CD14-positive monocyte (primary cell): ENCODE measurements around the gene TINCR. TPM values are rescaled to one million over a fixed set of nuclear protein-coding genes. Genes with fewer than 3 reads are reported as not detected.

ENCODE experiments used
- DNase-seq, 3 donors: peaks; one replicate each; pipeline ENCODE4 v3.0.0-alpha.2; 2011 to 2022
- H2AFZ ChIP-seq: 2 replicates; pipeline ENCODE4 v1.6.0; 2012; ENCODE audit warnings: mild to moderate bottlenecking, low read depth, low read length, inconsistent platforms; ENCODE audit not compliant: insufficient read depth, poor library complexity, severe bottlenecking
- H3K27ac ChIP-seq, 2 donors: 1 replicate in 1 of 2; 2 replicates in 1 of 2; pipeline ENCODE4 v1.5.1; 2012 to 2013; ENCODE audit warnings: low read length in 2 of 2, control low read depth in 1 of 2, inconsistent platforms in 1 of 2, low read depth in 1 of 2, mild to moderate bottlenecking in 1 of 2
- H3K27me3 ChIP-seq, 2 donors: one replicate each; pipeline versions ENCODE4 v1.6.0 to v1.6.1; 2011 to 2013; ENCODE audit warnings: low read length in 2 of 2; ENCODE audit not compliant: control insufficient read depth in 2 of 2, insufficient read depth in 2 of 2
- H3K36me3 ChIP-seq, 2 donors: replicated peaks in 1 of 2; 1 replicate in 1 of 2; 2 replicates in 1 of 2; pipeline versions ENCODE4 v1.5.1 to v1.6.1; 2012 to 2013; ENCODE audit warnings: low read length in 2 of 2, control low read depth in 1 of 2, inconsistent platforms in 1 of 2, mild to moderate bottlenecking in 1 of 2; ENCODE audit not compliant: insufficient read depth in 2 of 2, control insufficient read depth in 1 of 2
- H3K4me1 ChIP-seq, 2 donors: 1 replicate in 1 of 2; 2 replicates in 1 of 2; pipeline versions ENCODE4 v1.5.1 to v1.6.1; 2012 to 2013; ENCODE audit warnings: low read length in 2 of 2, control low read depth in 1 of 2, inconsistent platforms in 1 of 2, mild to moderate bottlenecking in 1 of 2, moderate library complexity in 1 of 2; ENCODE audit not compliant: insufficient read depth in 2 of 2, control insufficient read depth in 1 of 2
- H3K4me2 ChIP-seq: replicated peaks from 2 replicates; pipeline ENCODE3; 2012; ENCODE audit warnings: low read length, moderate library complexity, mild to moderate bottlenecking; ENCODE audit not compliant: poor library complexity, severe bottlenecking; ENCODE audit errors: extremely low read depth
- H3K4me3 ChIP-seq, 3 experiments: fragments of 200-600 bp in 1 of 3; sonication (generic) in 1 of 3; replicated peaks in 1 of 3; 1 replicate in 2 of 3; 2 replicates in 1 of 3; pipeline ENCODE4 v1.5.1; 2011 to 2013; ENCODE audit warnings: low read length in 3 of 3, mild to moderate bottlenecking in 3 of 3, control low read depth in 2 of 3, low read depth in 2 of 3, inconsistent platforms in 1 of 3, moderate library complexity in 1 of 3
- H3K79me2 ChIP-seq: 2 replicates; pipeline ENCODE4 v1.6.0; 2012; ENCODE audit warnings: mild to moderate bottlenecking, control low read depth, inconsistent platforms, low read length, moderate library complexity; ENCODE audit not compliant: insufficient read depth
- H3K9ac ChIP-seq: 2 replicates; pipeline ENCODE4 v1.6.0; 2017; ENCODE audit warnings: low read length, mild to moderate bottlenecking; ENCODE audit not compliant: insufficient read depth, poor library complexity, severe bottlenecking
- H3K9me3 ChIP-seq, 2 donors: replicated peaks in 1 of 2; 1 replicate in 1 of 2; 2 replicates in 1 of 2; pipeline versions ENCODE4 v1.5.1 to v1.6.1; 2012 to 2013; ENCODE audit warnings: low read length in 2 of 2, control low read depth in 1 of 2; ENCODE audit not compliant: control insufficient read depth in 1 of 2, insufficient read depth in 1 of 2
- H4K20me1 ChIP-seq: 2 replicates; pipeline ENCODE4 v1.6.0; 2012; ENCODE audit warnings: mild to moderate bottlenecking, low read length, control low read depth, moderate library complexity; ENCODE audit not compliant: insufficient read depth
- H3K27ac Mint-ChIP-seq, 7 donors: one replicate each; pipeline ENCODE4 v1.8.0; 2020; ENCODE audit warnings: mild to moderate bottlenecking in 7 of 7, mixed read lengths in 7 of 7, moderate library complexity in 6 of 7, inconsistent platforms in 2 of 7
- H3K27me3 Mint-ChIP-seq, 3 donors: one replicate each; pipeline ENCODE4 v1.8.0; 2021 to 2022; ENCODE audit warnings: low read depth in 3 of 3, mild to moderate bottlenecking in 3 of 3, mixed read lengths in 3 of 3, moderate library complexity in 3 of 3, inconsistent platforms in 1 of 3
- H3K36me3 Mint-ChIP-seq, 2 donors: one replicate each; pipeline ENCODE4 v1.8.0; 2020; ENCODE audit warnings: mixed read lengths in 2 of 2, inconsistent platforms in 1 of 2, mild to moderate bottlenecking in 1 of 2
- H3K4me1 Mint-ChIP-seq: one replicate; pipeline ENCODE4 v1.8.0; 2020; ENCODE audit warnings: mild to moderate bottlenecking, mixed read lengths
- H3K4me3 Mint-ChIP-seq, 2 donors: one replicate each; pipeline ENCODE4 v1.8.0; 2020; ENCODE audit warnings: mild to moderate bottlenecking in 2 of 2, mixed read lengths in 2 of 2, moderate library complexity in 1 of 2
- H3K9me3 Mint-ChIP-seq, 7 donors: one replicate each; pipeline ENCODE4 v1.8.0; 2020 to 2022; ENCODE audit warnings: mixed read lengths in 7 of 7, mild to moderate bottlenecking in 6 of 7, moderate library complexity in 6 of 7, inconsistent platforms in 2 of 7
- CTCF ChIP-seq: fragments of 200-600 bp; IDR thresholded peaks from one replicate; pipeline ENCODE4 v1.8.0; 2022; ENCODE audit warnings: antibody characterized with exemption, mild to moderate bottlenecking
- WGBS: methylation state at CpG from one replicate; pipeline ENCODE4 v1.1.5; 2013; ENCODE audit warnings: missing lambda C conversion rate; ENCODE audit not compliant: insufficient coverage; 5-methylcytosine and 5-hydroxymethylcytosine counted together
- intact Hi-C, 2 donors: fragments of 100-400 bp; cut with micrococcal nuclease; formaldehyde crosslinking; loops; one replicate each; pipeline versions ENCODE4 v1.15.0 to v1.15.1; 2023
- polyA plus RNA-seq, 3 donors: library from polyadenylated mRNA; depleted of rRNA in 1 of 3; unstranded in 2 of 3; stranded (reverse) in 1 of 3; fragments of 300-500 nt in 2 of 3; fragments of >200 nt in 1 of 3; fragmentation: Illumina TruSeq in 2 of 3; gene quantifications; 1 replicate in 2 of 3; 2 replicates in 1 of 3; pipeline ENCODE4 v1.2.3, GENCODE V29; 2012 to 2021

Gene TINCR
- polyA plus RNA-seq, 3 donors, result 0.11 TPM; not detected in 2

GRCh38 chr19:5590151-5590864 lies 22.6 kb upstream of the TINCR start:
- Mint-ChIP-seq H3K27ac (no peak overlapping the region), H3K9me3 (no peaks in the 10 kb centered on the region), H3K4me3 (no peak overlapping the region), H3K27me3 (peaks cover 0 to 2% (median 1%) of the 10 kb centered on the region in 3 donors), H3K36me3 (peaks cover 78 to 92% of the 10 kb centered on the region in 2 donors), H3K4me1 (peaks cover 7% of the 10 kb centered on the region)
- Histone ChIP-seq H3K4me3 (no peak overlapping the region), H3K79me2 (no peaks in the 10 kb centered on the region), H3K27me3 (no peaks in the 10 kb centered on the region), H3K4me2 (no peak overlapping the region), H3K4me1 (no peaks in the 10 kb centered on the region), H3K27ac (no peak overlapping the region), H2AFZ (no peak overlapping the region), H3K36me3 (peaks cover 87 to 91% of the 10 kb centered on the region in 2 donors), H3K9ac (no peak overlapping the region), H3K9me3 (no peaks in the 10 kb centered on the region), H4K20me1 (peaks cover 96% of the 10 kb centered on the region)
- WGBS, result 94% methylated on average over 13 of the region's 22 CpGs
- no peak for TF ChIP-seq CTCF
- DNase-seq, result no peak
- intact Hi-C loops, result no loop called here

GRCh38 chr19:5588906-5589676 lies 21.3 kb upstream of the TINCR start:
- Histone ChIP-seq H3K79me2 (no peaks in the 10 kb centered on the region), H3K9me3 (no peaks in the 10 kb centered on the region), H4K20me1 (peaks cover 92% of the 10 kb centered on the region), H3K36me3 (peaks cover 75 to 85% of the 10 kb centered on the region in 2 donors), H3K4me1 (no peaks in the 10 kb centered on the region), H3K27ac (no peak overlapping the region), H2AFZ (no peak overlapping the region), H3K9ac (no peak overlapping the region), H3K4me3 (no peak overlapping the region), H3K27me3 (no peaks in the 10 kb centered on the region), H3K4me2 (no peak overlapping the region)
- DNase-seq, result no peak
- intact Hi-C loops, result no loop called here
- Mint-ChIP-seq H3K9me3 (no peaks in the 10 kb centered on the region), H3K27ac (peak overlapping the region in 3 of 7 donors; percentile 26 to 62 (median 52)), H3K4me3 (no peak overlapping the region), H3K27me3 (peaks cover 0 to 1% (median 0%) of the 10 kb centered on the region in 3 donors), H3K4me1 (peaks cover 7% of the 10 kb centered on the region), H3K36me3 (peaks cover 68 to 80% of the 10 kb centered on the region in 2 donors)
- WGBS, result 93% methylated on average over 30 of the region's 30 CpGs
- no peak for TF ChIP-seq CTCF
